Measurements from ENCODE around the gene EPB41L4A. TPM values are rescaled to one million over a fixed set of nuclear protein-coding genes. Genes with fewer than 3 reads are reported as not detected.

Gene EPB41L4A
- polyA plus RNA-seq, 1 donor (not counting 4 experiments of a cell fraction or from before 2014, with no cell fraction given), result 3.5 TPM

GRCh38 chr5:112417931-112418658, 982 bp downstream of the EPB41L4A start:
- H2AFZ ChIP-seq (ENCODE audit: control insufficient read depth, low read length), result peak overlapping the region; percentile 96
- TF ChIP-seq EZH2 (IDR thresholded peaks at IDR 0.05; ENCODE audit: low read length) (no peak), CTCF (optimal IDR thresholded peaks at IDR 0.05 in 1 of 3, IDR thresholded peaks at IDR 0.05 in 1 of 3, conservative IDR thresholded peaks at IDR 0.05 in 1 of 3; ENCODE audit: extremely low read depth in 1 of 3, insufficient read depth in 2 of 3, low read length in 3 of 3) (no peak)
- H3K79me2 ChIP-seq (ENCODE audit: control insufficient read depth, insufficient read depth, low read length), result no peaks in the 10 kb centered on the region
- H3K27ac ChIP-seq (ENCODE audit: control insufficient read depth, insufficient read depth, low read length), result peak overlapping the region; percentile 22
- DNase-seq (ENCODE audit: low read depth, low spot score) (no peak), FAIRE-seq (peak; percentile 81)
- peak overlapping the region; percentile 64 for H3K9ac ChIP-seq (ENCODE audit: control insufficient read depth, extremely low read depth, insufficient read depth, low read length)
- H3K36me3 ChIP-seq (ENCODE audit: control insufficient read depth in 2 of 2, extremely low read depth in 1 of 2, insufficient read depth in 2 of 2, low read length in 2 of 2), result no peaks in the 10 kb centered on the region
- peaks cover 11% of the 10 kb centered on the region for H3K4me1 ChIP-seq (ENCODE audit: control insufficient read depth, extremely low read depth, insufficient read depth, low read length)
- peak overlapping the region; percentile 97 for H3K4me2 ChIP-seq (ENCODE audit: control insufficient read depth, extremely low read depth, insufficient read depth, low read depth, low read length)
- H4K20me1 ChIP-seq (ENCODE audit: control insufficient read depth, extremely low read depth, insufficient read depth, low read length), result no peaks in the 10 kb centered on the region
- dilution Hi-C loops (cut with MboI; ENCODE audit: extremely low pct_ligation_motif_present, low sequenced_read_pairs), result loop anchor here (25.0 kb wide), 1 partner anchor 206 kb away; no protein-coding TSS in a partner anchor
- peak overlapping the region; percentile 73 to 84 (median 73) for H3K4me3 ChIP-seq (ENCODE audit: control insufficient read depth in 2 of 3, extremely low read depth in 1 of 3, insufficient read depth in 2 of 3, low read depth in 1 of 3, low read length in 3 of 3)
- H3K9me1 ChIP-seq (ENCODE audit: control insufficient read depth, extremely low read depth, insufficient read depth, low read length), result no peaks in the 10 kb centered on the region
- no peaks in the 10 kb centered on the region for H3K27me3 ChIP-seq (ENCODE audit: control insufficient read depth, extremely low read depth, insufficient read depth, low read length)
- no peaks in the 10 kb centered on the region for H3K9me3 ChIP-seq (ENCODE audit: control insufficient read depth, low read depth, low read length)

- no peaks in the 10 kb centered on the region for H3K36me3 ChIP-seq (ENCODE audit: control insufficient read depth in 2 of 2, extremely low read depth in 1 of 2, insufficient read depth in 2 of 2, low read length in 2 of 2)
- H3K27me3 ChIP-seq (ENCODE audit: control insufficient read depth, extremely low read depth, insufficient read depth, low read length), result no peaks in the 10 kb centered on the region
- TF ChIP-seq EZH2 (IDR thresholded peaks at IDR 0.05; ENCODE audit: low read length), result no peak
- TF ChIP-seq CTCF (optimal IDR thresholded peaks at IDR 0.05 in 1 of 3, IDR thresholded peaks at IDR 0.05 in 1 of 3, conservative IDR thresholded peaks at IDR 0.05 in 1 of 3; ENCODE audit: extremely low read depth in 1 of 3, insufficient read depth in 2 of 3, low read length in 3 of 3), result no peak
- H2AFZ ChIP-seq (ENCODE audit: control insufficient read depth, low read length), result no peak overlapping the region
- H4K20me1 ChIP-seq (ENCODE audit: control insufficient read depth, extremely low read depth, insufficient read depth, low read length), result no peaks in the 10 kb centered on the region
- H3K9me3 ChIP-seq (ENCODE audit: control insufficient read depth, low read depth, low read length), result no peaks in the 10 kb centered on the region
- no peak overlapping the region for H3K27ac ChIP-seq (ENCODE audit: control insufficient read depth, insufficient read depth, low read length)
- H3K4me3 ChIP-seq (ENCODE audit: control insufficient read depth in 2 of 3, extremely low read depth in 1 of 3, insufficient read depth in 2 of 3, low read depth in 1 of 3, low read length in 3 of 3), result no peak overlapping the region
- FAIRE-seq (no peak), DNase-seq (ENCODE audit: low read depth, low spot score) (no peak)
- dilution Hi-C loops (cut with MboI; ENCODE audit: extremely low pct_ligation_motif_present, low sequenced_read_pairs), result loop anchor here (25.0 kb wide), 1 partner anchor 203 kb away; no protein-coding TSS in a partner anchor
- H3K79me2 ChIP-seq (ENCODE audit: control insufficient read depth, insufficient read depth, low read length), result no peaks in the 10 kb centered on the region
- peaks cover 2% of the 10 kb centered on the region for H3K9me1 ChIP-seq (ENCODE audit: control insufficient read depth, extremely low read depth, insufficient read depth, low read length)
- no peak overlapping the region for H3K4me2 ChIP-seq (ENCODE audit: control insufficient read depth, extremely low read depth, insufficient read depth, low read depth, low read length)
- H3K9ac ChIP-seq (ENCODE audit: control insufficient read depth, extremely low read depth, insufficient read depth, low read length), result no peak overlapping the region
- peaks cover 24% of the 10 kb centered on the region for H3K4me1 ChIP-seq (ENCODE audit: control insufficient read depth, extremely low read depth, insufficient read depth, low read length)
Measured at GRCh38 chr5:112415552-112415951, 3.5 kb downstream of the EPB41L4A start.

All from keratinocyte (primary cell).